Common myeloid progenitor, CD34-positive (primary cell): Measurements from ENCODE around the gene VPS8.

Source experiments
- CTCF ChIA-PET: fragments of 350-600 bp; sonication (Branson Sonifier 250); formaldehyde crosslinking; loops from one replicate; lab custom pipeline; 2021; ENCODE audit warnings: antibody characterized with exemption; lab: Charles Lee
- POLR2A ChIA-PET: fragments of 350-600 bp; sonication (Branson Sonifier 250); formaldehyde crosslinking; loops from one replicate; lab custom pipeline; 2021; ENCODE audit warnings: antibody characterized with exemption; lab: Charles Lee
- DNase-seq, 3 donors: peaks; one replicate each; pipeline versions ENCODE4 v3.0.0 to v3.0.0-alpha.2; 2013
- H3K27ac ChIP-seq, 2 experiments: 1 replicate in 1 of 2; 2 replicates in 1 of 2; pipeline ENCODE4 v1.7.0; 2013; ENCODE audit warnings: inconsistent platforms in 2 of 2, low read length in 2 of 2, mild to moderate bottlenecking in 2 of 2, low read depth in 1 of 2, moderate library complexity in 1 of 2; ENCODE audit not compliant: severe bottlenecking in 2 of 2, insufficient read depth in 1 of 2, poor library complexity in 1 of 2
- H3K27me3 ChIP-seq, 5 experiments: replicated peaks in 2 of 5; 1 replicate in 3 of 5; 2 replicates in 2 of 5; pipeline versions ENCODE4 v1.6.1 to v1.7.0; 2013; ENCODE audit warnings: low read length in 4 of 5, mild to moderate bottlenecking in 2 of 5, moderate library complexity in 2 of 5, inconsistent platforms in 1 of 5; ENCODE audit not compliant: insufficient read depth in 5 of 5, control insufficient read depth in 4 of 5
- H3K36me3 ChIP-seq, 4 experiments: 1 replicate in 2 of 4; 2 replicates in 2 of 4; pipeline versions ENCODE4 v1.6.1 to v1.7.0; 2013; ENCODE audit warnings: low read length in 3 of 4, control low read depth in 1 of 4, mild to moderate bottlenecking in 1 of 4; ENCODE audit not compliant: control insufficient read depth in 4 of 4, insufficient read depth in 4 of 4
- H3K4me1 ChIP-seq, 4 experiments: 1 replicate in 3 of 4; 2 replicates in 1 of 4; pipeline versions ENCODE4 v1.6.1 to v1.7.1; 2013; ENCODE audit warnings: low read length in 3 of 4, mild to moderate bottlenecking in 3 of 4, control low read depth in 1 of 4, inconsistent platforms in 1 of 4, moderate library complexity in 1 of 4; ENCODE audit not compliant: control insufficient read depth in 4 of 4, insufficient read depth in 4 of 4; ENCODE audit errors: control extremely low read depth in 1 of 4
- H3K4me3 ChIP-seq, 7 experiments: 1 replicate in 4 of 7; 2 replicates in 3 of 7; pipeline versions ENCODE4 v1.5.1 to v1.7.0; 2013; ENCODE audit warnings: mild to moderate bottlenecking in 7 of 7, low read length in 6 of 7, moderate library complexity in 6 of 7, inconsistent platforms in 2 of 7, low read depth in 2 of 7, control low read depth in 1 of 7; ENCODE audit not compliant: insufficient read depth in 4 of 7, control insufficient read depth in 1 of 7; ENCODE audit errors: extremely low read depth in 1 of 7
- H3K9me3 ChIP-seq, 5 experiments: 1 replicate in 4 of 5; 2 replicates in 1 of 5; pipeline versions ENCODE4 v1.6.1 to v1.7.1; 2013; ENCODE audit warnings: low read length in 4 of 5, mild to moderate bottlenecking in 2 of 5, inconsistent platforms in 1 of 5, low read depth in 1 of 5, moderate library complexity in 1 of 5; ENCODE audit not compliant: control insufficient read depth in 4 of 5, insufficient read depth in 2 of 5; ENCODE audit errors: control extremely low read depth in 1 of 5
- WGBS: methylation state at CpG from one replicate; pipeline ENCODE4 v1.1.5; 2013; ENCODE audit not compliant: insufficient coverage; 5-methylcytosine and 5-hydroxymethylcytosine counted together

Gene VPS8

DNA sequence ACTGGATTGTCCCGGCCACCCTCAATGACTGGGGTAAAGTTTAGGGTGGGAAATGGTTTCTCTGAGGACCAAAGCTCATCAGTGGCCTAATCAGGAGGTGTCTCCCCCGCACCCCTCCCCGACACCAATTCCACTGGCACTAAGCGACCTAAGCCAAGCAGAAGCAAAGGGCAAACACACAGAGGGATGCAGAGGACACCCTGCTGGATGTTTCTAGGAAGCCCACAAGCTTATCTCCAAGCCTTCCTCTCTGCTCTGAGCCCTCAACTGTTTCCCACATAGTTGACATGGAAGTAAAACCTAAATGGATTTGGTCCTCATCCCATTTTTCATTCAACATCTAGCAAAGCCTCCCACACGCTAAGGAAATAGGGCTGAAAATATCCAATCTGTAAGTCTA is 272.4 kb downstream of the VPS8 start:
- H3K27ac ChIP-seq = no peak overlapping the region
- ChIA-PET POLR2A (no interaction called here), CTCF (no interaction called here)
- no peak for DNase-seq
- H3K36me3 ChIP-seq = no peaks in the 10 kb centered on the region
- H3K4me3 ChIP-seq = no peak overlapping the region
- 100% methylated on average over 5 of the region's 5 CpGs for WGBS
- no peaks in the 10 kb centered on the region for H3K9me3 ChIP-seq
- H3K27me3 ChIP-seq = no peaks in the 10 kb centered on the region
- H3K4me1 ChIP-seq = no peaks in the 10 kb centered on the region

DNA sequence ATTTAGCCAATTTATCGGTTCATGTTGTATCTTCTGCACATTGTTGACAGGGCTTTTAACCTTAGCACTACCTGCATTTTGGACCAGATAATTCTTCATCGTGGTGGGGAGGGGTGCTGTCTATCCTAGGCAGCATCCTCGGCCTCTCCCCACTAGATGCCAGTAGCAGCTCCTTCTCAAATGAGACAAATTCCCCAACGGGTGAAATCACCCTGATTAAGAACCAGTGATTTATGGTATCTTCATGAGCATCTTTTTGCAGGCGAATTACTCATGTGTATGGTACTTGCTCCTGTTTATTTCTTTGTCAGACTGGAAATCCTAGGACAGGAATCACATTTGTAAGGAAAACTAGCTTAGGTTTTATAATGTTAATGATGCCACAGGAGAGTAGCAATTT is 272.9 kb downstream of the VPS8 start:
- CTCF ChIA-PET = interaction anchor here (1.2 kb wide), 1 partner anchor 14 kb away, joined by 3 read pairs; no protein-coding TSS in a partner anchor
- 84% methylated on average over 3 of the region's 5 CpGs for WGBS
- DNase-seq = no peak
- Histone ChIP-seq H3K27me3 (no peaks in the 10 kb centered on the region), H3K4me3 (no peak overlapping the region), H3K27ac (no peak overlapping the region), H3K9me3 (no peaks in the 10 kb centered on the region), H3K4me1 (no peaks in the 10 kb centered on the region), H3K36me3 (no peaks in the 10 kb centered on the region)
- POLR2A ChIA-PET = no interaction called here

DNA sequence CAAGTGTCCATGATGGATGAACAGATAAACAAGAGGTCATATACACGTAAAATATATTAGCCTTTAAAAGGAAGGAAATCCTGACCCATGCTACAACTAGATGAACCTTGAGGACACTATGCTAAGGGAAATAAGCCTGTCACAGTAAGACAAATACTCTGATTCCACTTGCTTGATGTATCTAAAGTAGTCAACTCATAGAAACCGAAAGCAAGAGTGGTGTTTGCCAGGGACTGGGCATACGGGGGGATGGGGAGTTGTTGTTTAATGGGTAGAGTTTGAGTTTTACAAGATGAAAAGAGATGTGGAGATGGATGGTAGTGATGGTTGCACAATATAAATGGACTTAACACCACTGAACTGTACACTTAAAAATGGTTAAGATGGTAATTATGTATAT is 275.5 kb downstream of the VPS8 start:
- Histone ChIP-seq H3K4me3 (no peak overlapping the region), H3K27ac (no peak overlapping the region), H3K4me1 (peaks cover 0 to 2% (median 0%) of the 10 kb centered on the region in 4 experiments), H3K9me3 (no peaks in the 10 kb centered on the region), H3K27me3 (no peaks in the 10 kb centered on the region), H3K36me3 (no peaks in the 10 kb centered on the region)
- POLR2A ChIA-PET = no interaction called here
- DNase-seq = no peak
- WGBS = no CpG with 5 or more reads among the region's 3 CpGs
- CTCF ChIA-PET = no interaction called here

- no peak overlapping the region for H3K27ac ChIP-seq
- 100% methylated on average over 1 of the region's 2 CpGs for WGBS
These were observed 277.4 kb downstream of the VPS8 start for GRCh38 chr3:185089343-185089742.

GRCh38 chr3:185089751-185090150 is 277.8 kb downstream of the VPS8 start:
- Histone ChIP-seq H3K9me3 (no peaks in the 10 kb centered on the region), H3K4me3 (no peak overlapping the region), H3K36me3 (no peaks in the 10 kb centered on the region), H3K27ac (no peak overlapping the region), H3K27me3 (no peaks in the 10 kb centered on the region), H3K4me1 (peaks cover 0 to 13% (median 7%) of the 10 kb centered on the region in 4 experiments)
- ChIA-PET POLR2A (no interaction called here), CTCF (no interaction called here)
- no peak for DNase-seq

More at GRCh38 chr3:185089343-185089742, 277.4 kb downstream of the VPS8 start:
- ChIA-PET POLR2A (no interaction called here), CTCF (no interaction called here)
- Histone ChIP-seq H3K9me3 (no peaks in the 10 kb centered on the region), H3K4me1 (peaks cover 0 to 13% (median 7%) of the 10 kb centered on the region in 4 experiments), H3K36me3 (no peaks in the 10 kb centered on the region), H3K4me3 (no peak overlapping the region), H3K27me3 (no peaks in the 10 kb centered on the region)
- DNase-seq = no peak

- 100% methylated on average over 2 of the region's 4 CpGs for WGBS
- peaks cover 0 to 13% (median 7%) of the 10 kb centered on the region in 4 experiments for H3K4me1 ChIP-seq
- no peaks in the 10 kb centered on the region for H3K36me3 ChIP-seq
- H3K27ac ChIP-seq = no peak overlapping the region
- no peaks in the 10 kb centered on the region for H3K9me3 ChIP-seq
- POLR2A ChIA-PET = no interaction called here
- H3K4me3 ChIP-seq = no peak overlapping the region
- CTCF ChIA-PET = no interaction called here
- H3K27me3 ChIP-seq = no peaks in the 10 kb centered on the region
- no peak for DNase-seq
These were observed 278.8 kb downstream of the VPS8 start for GRCh38 chr3:185090811-185091210.

DNA sequence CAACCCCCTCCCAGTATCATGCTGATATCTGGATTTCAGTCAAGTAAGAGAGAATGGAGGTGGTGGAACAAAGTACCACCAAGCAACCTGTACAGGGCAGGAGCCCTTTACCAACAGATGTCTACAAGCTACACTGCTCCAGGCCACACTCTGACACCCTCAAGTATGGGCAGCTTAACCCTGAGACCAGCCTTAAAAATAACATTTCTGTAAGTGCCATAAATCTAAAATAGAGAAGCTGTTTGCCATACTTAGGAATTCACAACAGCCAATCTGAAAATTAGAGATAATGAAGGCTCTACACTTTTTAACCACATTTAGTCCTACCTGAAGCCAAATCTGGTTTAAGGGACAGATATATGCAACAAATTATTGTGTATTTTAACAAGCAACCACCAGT is 281.1 kb downstream of the VPS8 start:
- no peak overlapping the region for H3K4me3 ChIP-seq
- H3K9me3 ChIP-seq = no peaks in the 10 kb centered on the region
- no peaks in the 10 kb centered on the region for H3K36me3 ChIP-seq
- peaks cover 0 to 13% (median 7%) of the 10 kb centered on the region in 4 experiments for H3K4me1 ChIP-seq
- peak in 2 of 3 donors; percentile 49 to 77 for DNase-seq
- ChIA-PET CTCF (interaction anchor here (0.9 kb wide), 1 partner anchor 13 kb away, joined by 3 read pairs; no protein-coding TSS in a partner anchor), POLR2A (no interaction called here)
- H3K27me3 ChIP-seq = no peaks in the 10 kb centered on the region
- H3K27ac ChIP-seq = no peak overlapping the region
